Activated T-helper 1 cell treated with Interleukin-2 at 50 U/mL for 16 hours (primary cell): ENCODE data around the gene ATP8B3.

ENCODE experiments used
- DNase-seq: peaks from one replicate; pipeline ENCODE4 v3.0.0-alpha.2; 2020; ENCODE audit warnings: low read depth

Gene ATP8B3

GRCh38 chr19:1811942-1812425, at the start of gene ATP8B3:
ATP8B3 (minus strand) TSS chr19:1812276; CDS start chr19:1811736, 540 bp downstream.
- peak; percentile 63 for DNase-seq

- no peak for DNase-seq
Observed at GRCh38 chr19:1861599-1862031, 49.5 kb upstream of the ATP8B3 start.

GRCh38 chr19:1860821-1861598, 48.9 kb upstream of the ATP8B3 start:
- no peak for DNase-seq

- no peak for DNase-seq
Observed at GRCh38 chr19:1860042-1860775, 48.1 kb upstream of the ATP8B3 start.

- no peak for DNase-seq
Observed at GRCh38 chr19:1859331-1859781, 47.3 kb upstream of the ATP8B3 start.

GRCh38 chr19:1858412-1859081, 46.5 kb upstream of the ATP8B3 start:
- DNase-seq: no peak

GRCh38 chr19:1857648-1858326, 45.7 kb upstream of the ATP8B3 start:
- DNase-seq: no peak

- no peak for DNase-seq
Observed at GRCh38 chr19:1856698-1857603, 44.9 kb upstream of the ATP8B3 start.

GRCh38 chr19:1856345-1856697, 44.2 kb upstream of the ATP8B3 start:
- no peak for DNase-seq

GRCh38 chr19:1855828-1856255, 43.8 kb upstream of the ATP8B3 start:
- DNase-seq: no peak

GRCh38 chr19:1855040-1855827, 43.2 kb upstream of the ATP8B3 start:
- peak; percentile 81 for DNase-seq

- DNase-seq: no peak
Observed at GRCh38 chr19:1854542-1855039, 42.5 kb upstream of the ATP8B3 start.

GRCh38 chr19:1854039-1854541, 42.0 kb upstream of the ATP8B3 start:
- no peak for DNase-seq

GRCh38 chr19:1853295-1854038, 41.4 kb upstream of the ATP8B3 start:
- peak; percentile 64 for DNase-seq

- DNase-seq: no peak
Observed at GRCh38 chr19:1852581-1853128, 40.6 kb upstream of the ATP8B3 start.

GRCh38 chr19:1851654-1852580, 39.8 kb upstream of the ATP8B3 start:
- DNase-seq: peak; percentile 49
